Measurements from ENCODE around the gene SERAC1.
"Not testable (repeated sequence)": the region's sequence is repeated elsewhere in the genome, so short reads cannot be mapped to it uniquely, and the experiment has no call there.

DNA sequence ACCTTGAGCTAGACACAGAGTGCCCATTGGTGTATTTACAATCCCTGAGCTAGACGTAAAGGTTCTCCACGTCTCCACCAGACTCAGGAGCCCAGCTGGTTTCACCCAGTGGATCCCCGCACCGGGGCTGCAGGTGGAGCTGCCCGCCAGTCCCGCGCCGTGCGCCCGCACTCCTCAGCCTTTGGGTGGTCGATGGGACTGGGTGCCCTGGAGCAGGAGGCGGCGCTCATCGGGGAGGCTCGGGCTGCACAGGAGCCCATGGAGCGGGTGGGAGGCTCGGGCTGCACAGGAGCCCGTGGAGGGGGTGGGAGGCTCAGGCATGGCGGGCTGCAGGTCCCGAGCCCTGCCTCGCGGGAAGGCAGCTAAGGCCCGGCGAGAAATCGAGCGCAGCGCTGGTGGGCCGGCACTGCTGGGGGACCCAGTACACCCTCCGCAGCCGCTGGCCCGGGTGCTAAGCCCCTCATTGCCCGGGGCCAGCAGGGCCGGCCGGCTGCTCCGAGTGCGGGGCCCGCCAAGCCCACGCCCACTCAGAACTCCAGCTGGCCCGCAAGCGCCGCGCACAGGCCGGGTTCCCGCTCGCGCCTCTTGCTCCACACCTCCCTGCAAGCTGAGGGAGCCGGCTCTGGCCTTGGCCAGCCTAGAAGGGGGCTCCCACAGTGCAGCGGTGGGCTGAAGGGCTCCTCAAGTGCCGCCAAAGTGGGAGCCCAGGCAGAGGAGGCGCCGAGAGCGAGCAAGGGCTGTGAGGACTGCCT, 41.7 kb upstream of the SERAC1 start:
- TF ChIP-seq, protein P1, sequence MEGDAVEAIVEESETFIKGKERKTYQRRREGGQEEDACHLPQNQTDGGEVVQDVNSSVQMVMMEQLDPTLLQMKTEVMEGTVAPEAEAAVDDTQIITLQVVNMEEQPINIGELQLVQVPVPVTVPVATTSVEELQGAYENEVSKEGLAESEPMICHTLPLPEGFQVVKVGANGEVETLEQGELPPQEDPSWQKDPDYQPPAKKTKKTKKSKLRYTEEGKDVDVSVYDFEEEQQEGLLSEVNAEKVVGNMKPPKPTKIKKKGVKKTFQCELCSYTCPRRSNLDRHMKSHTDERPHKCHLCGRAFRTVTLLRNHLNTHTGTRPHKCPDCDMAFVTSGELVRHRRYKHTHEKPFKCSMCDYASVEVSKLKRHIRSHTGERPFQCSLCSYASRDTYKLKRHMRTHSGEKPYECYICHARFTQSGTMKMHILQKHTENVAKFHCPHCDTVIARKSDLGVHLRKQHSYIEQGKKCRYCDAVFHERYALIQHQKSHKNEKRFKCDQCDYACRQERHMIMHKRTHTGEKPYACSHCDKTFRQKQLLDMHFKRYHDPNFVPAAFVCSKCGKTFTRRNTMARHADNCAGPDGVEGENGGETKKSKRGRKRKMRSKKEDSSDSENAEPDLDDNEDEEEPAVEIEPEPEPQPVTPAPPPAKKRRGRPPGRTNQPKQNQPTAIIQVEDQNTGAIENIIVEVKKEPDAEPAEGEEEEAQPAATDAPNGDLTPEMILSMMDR (IDR thresholded peaks at IDR 0.05) = not testable (repeated sequence)
- not testable (repeated sequence) for TF ChIP-seq POLR2A (IDR thresholded peaks at IDR 0.05)
